ENCODE measurements around the gene RPL39L.

The RPL39L gene

DNA sequence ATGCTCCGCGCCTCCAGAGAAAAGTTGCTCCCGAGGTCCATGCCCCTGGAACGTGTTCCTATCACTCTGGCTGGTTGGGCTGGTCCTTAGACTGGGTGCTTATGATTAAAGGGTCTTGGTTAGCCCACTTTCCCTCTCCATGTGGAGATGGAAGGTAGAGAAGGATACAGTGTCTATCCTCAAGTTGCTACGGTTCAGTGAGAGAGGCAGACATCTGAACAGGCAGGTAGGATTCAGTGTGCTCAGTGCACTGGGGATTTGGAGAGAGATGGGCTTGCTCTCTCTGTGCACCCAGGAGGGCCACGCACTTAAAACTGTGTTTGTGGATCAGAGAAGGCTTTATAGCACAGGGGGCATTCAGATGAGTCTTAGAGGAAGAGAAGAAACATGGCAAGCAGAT is 63.0 kb downstream of the RPL39L start:
- Histone ChIP-seq H2BK15ac (replicated peaks; ENCODE audit: low read depth) (no peak overlapping the region), H3K79me1 (ENCODE audit: low read length) (no peaks in the 10 kb centered on the region), H4K8ac (ENCODE audit: low read depth, low read length) (no peak overlapping the region), H3K4me2 (ENCODE audit: low read length) (no peak overlapping the region), H2BK5ac (ENCODE audit: low read length) (no peak overlapping the region), H3K4me3 (ENCODE audit: low read length) (no peak overlapping the region), H2AK5ac (ENCODE audit: low read length) (no peak overlapping the region), H3K18ac (ENCODE audit: low read length) (no peak overlapping the region), H3K27me3 (ENCODE audit: insufficient read depth, low read length, poor library complexity) (no peaks in the 10 kb centered on the region), H3K4ac (ENCODE audit: low read depth, low read length) (no peak overlapping the region), H3K4me1 (ENCODE audit: control insufficient read depth, low read depth, low read length) (peaks cover 2% of the 10 kb centered on the region), H3K36me3 (ENCODE audit: control insufficient read depth, insufficient read depth, low read length) (peaks cover 2% of the 10 kb centered on the region), H2BK120ac (ENCODE audit: low read depth, low read length) (no peak overlapping the region), H3K56ac (ENCODE audit: low read length) (no peak overlapping the region), H3K23ac (ENCODE audit: low read length) (no peak overlapping the region), H3K9ac (ENCODE audit: low read length) (no peak overlapping the region), H4K5ac (ENCODE audit: low read length) (no peak overlapping the region), H3K79me2 (ENCODE audit: control insufficient read depth, insufficient read depth, low read length) (no peaks in the 10 kb centered on the region), H3K27ac (ENCODE audit: low read depth, low read length) (no peak overlapping the region)
- no CpG with 5 or more reads among the region's 6 CpGs for WGBS (ENCODE audit: extremely low coverage, insufficient coverage, low lambda C conversion rate)
- DNase-seq, result no peak

DNA sequence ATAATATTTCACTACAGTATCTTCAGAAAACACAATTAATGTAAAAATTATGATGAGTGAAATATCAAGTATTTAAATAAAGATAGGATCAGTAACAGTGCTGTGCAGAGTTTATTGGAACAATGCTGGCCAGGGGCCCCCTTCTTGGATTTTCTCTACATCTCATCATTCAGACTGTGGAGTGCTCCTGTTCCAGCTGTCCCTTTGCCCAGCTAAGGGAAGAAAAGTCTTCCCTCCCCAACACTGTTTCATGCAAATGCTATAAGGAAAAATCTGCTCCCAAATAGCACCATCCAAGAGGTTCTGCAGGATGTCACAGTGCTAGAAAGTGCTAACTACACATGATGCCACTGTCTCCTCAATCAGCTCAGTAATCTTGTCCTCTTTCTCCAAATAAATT is 64.5 kb downstream of the RPL39L start:
- H3K18ac ChIP-seq (ENCODE audit: low read length), result no peak overlapping the region

DNA sequence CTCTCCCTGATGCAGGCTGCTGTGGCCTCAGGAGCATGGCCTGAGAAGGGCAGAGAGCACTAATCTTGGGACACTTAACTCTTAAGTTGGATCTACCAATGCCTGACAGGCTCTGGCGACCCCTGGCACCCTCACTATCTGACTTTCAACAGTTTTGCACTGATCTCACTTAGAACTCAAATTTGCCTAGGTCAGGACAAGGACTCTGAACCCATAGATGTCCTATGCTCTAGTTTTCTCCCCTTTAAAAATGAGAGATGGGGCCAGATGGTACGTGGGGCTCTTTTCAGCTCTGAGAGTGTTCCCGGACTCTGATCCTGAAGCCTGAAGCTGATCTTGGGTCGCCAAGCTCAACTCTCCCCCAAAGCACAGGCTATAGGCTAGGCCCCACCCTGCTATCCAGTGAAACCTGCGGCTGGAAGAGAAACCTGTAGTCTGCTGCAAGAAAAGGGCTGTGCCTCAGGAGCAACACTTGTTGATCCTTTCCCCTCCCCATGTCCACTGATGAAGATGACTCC is 65.7 kb downstream of the RPL39L start:
- no peaks in the 10 kb centered on the region for H3K27me3 ChIP-seq (ENCODE audit: insufficient read depth, low read length, poor library complexity)
- no peak overlapping the region for H3K9ac ChIP-seq (ENCODE audit: low read length)
- no peak overlapping the region for H3K56ac ChIP-seq (ENCODE audit: low read length)
- no peak overlapping the region for H2AK5ac ChIP-seq (ENCODE audit: low read length)
- H3K4ac ChIP-seq (ENCODE audit: low read depth, low read length), result no peak overlapping the region
- H3K36me3 ChIP-seq (ENCODE audit: control insufficient read depth, insufficient read depth, low read length), result peaks cover 2% of the 10 kb centered on the region
- H3K4me1 ChIP-seq (ENCODE audit: control insufficient read depth, low read depth, low read length), result peaks cover 2% of the 10 kb centered on the region
- no peak overlapping the region for H2BK15ac ChIP-seq (replicated peaks; ENCODE audit: low read depth)
- H3K4me3 ChIP-seq (ENCODE audit: low read length), result no peak overlapping the region
- no peak overlapping the region for H4K5ac ChIP-seq (ENCODE audit: low read length)
- no peak overlapping the region for H4K8ac ChIP-seq (ENCODE audit: low read depth, low read length)
- no peak overlapping the region for H3K18ac ChIP-seq (ENCODE audit: low read length)
- no peaks in the 10 kb centered on the region for H3K79me2 ChIP-seq (ENCODE audit: control insufficient read depth, insufficient read depth, low read length)
- H3K79me1 ChIP-seq (ENCODE audit: low read length), result no peaks in the 10 kb centered on the region
- no peak for DNase-seq
- H2BK5ac ChIP-seq (ENCODE audit: low read length), result no peak overlapping the region
- H3K4me2 ChIP-seq (ENCODE audit: low read length), result no peak overlapping the region
- H3K23ac ChIP-seq (ENCODE audit: low read length), result no peak overlapping the region
- H3K27ac ChIP-seq (ENCODE audit: low read depth, low read length), result no peak overlapping the region
- no peak overlapping the region for H2BK120ac ChIP-seq (ENCODE audit: low read depth, low read length)
- no CpG with 5 or more reads among the region's 5 CpGs for WGBS (ENCODE audit: extremely low coverage, insufficient coverage, low lambda C conversion rate)

More for the DNA sequence above, 64.5 kb downstream of the RPL39L start:
- H3K4me3 ChIP-seq (ENCODE audit: low read length), result no peak overlapping the region
- H3K79me1 ChIP-seq (ENCODE audit: low read length), result no peaks in the 10 kb centered on the region
- H2AK5ac ChIP-seq (ENCODE audit: low read length), result no peak overlapping the region
- no peak for DNase-seq
- H4K5ac ChIP-seq (ENCODE audit: low read length), result no peak overlapping the region
- no peak overlapping the region for H2BK120ac ChIP-seq (ENCODE audit: low read depth, low read length)
- no peak overlapping the region for H3K23ac ChIP-seq (ENCODE audit: low read length)
- no peak overlapping the region for H2BK15ac ChIP-seq (replicated peaks; ENCODE audit: low read depth)
- H3K9ac ChIP-seq (ENCODE audit: low read length), result no peak overlapping the region
- H3K4ac ChIP-seq (ENCODE audit: low read depth, low read length), result no peak overlapping the region
- no peak overlapping the region for H3K4me2 ChIP-seq (ENCODE audit: low read length)
- no peak overlapping the region for H3K27ac ChIP-seq (ENCODE audit: low read depth, low read length)
- no peaks in the 10 kb centered on the region for H3K27me3 ChIP-seq (ENCODE audit: insufficient read depth, low read length, poor library complexity)
- no peaks in the 10 kb centered on the region for H3K79me2 ChIP-seq (ENCODE audit: control insufficient read depth, insufficient read depth, low read length)
- H2BK5ac ChIP-seq (ENCODE audit: low read length), result no peak overlapping the region
- no peak overlapping the region for H4K8ac ChIP-seq (ENCODE audit: low read depth, low read length)
- H3K4me1 ChIP-seq (ENCODE audit: control insufficient read depth, low read depth, low read length), result peaks cover 2% of the 10 kb centered on the region
- peaks cover 2% of the 10 kb centered on the region for H3K36me3 ChIP-seq (ENCODE audit: control insufficient read depth, insufficient read depth, low read length)
- no peak overlapping the region for H3K56ac ChIP-seq (ENCODE audit: low read length)

DNA sequence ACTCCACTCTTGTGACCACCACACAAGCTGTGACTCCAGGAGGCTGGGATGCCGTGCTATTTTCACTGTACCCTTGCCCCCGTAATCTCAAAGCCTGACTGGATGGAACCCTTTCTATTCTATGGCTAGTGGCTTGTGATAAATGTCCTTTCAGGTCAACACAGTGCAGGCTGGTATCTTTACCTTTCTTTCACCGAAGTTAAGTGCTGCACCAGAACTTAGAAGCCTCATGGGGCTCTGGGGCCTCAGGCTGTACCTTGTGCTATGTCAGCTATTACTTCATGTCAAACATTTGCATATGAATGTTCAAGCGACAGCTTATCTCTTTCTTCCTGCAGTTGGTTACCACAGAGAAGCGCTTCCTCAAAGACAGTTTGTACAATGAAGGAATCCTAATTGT is 66.8 kb downstream of the RPL39L start:
- no peaks in the 10 kb centered on the region for H3K79me1 ChIP-seq (ENCODE audit: low read length)
- H3K18ac ChIP-seq (ENCODE audit: low read length), result no peak overlapping the region
- no peak overlapping the region for H2BK5ac ChIP-seq (ENCODE audit: low read length)
- H4K5ac ChIP-seq (ENCODE audit: low read length), result no peak overlapping the region
- no peak overlapping the region for H3K4me3 ChIP-seq (ENCODE audit: low read length)
- no peak overlapping the region for H2BK15ac ChIP-seq (replicated peaks; ENCODE audit: low read depth)
- no peak overlapping the region for H3K23ac ChIP-seq (ENCODE audit: low read length)
- no peak overlapping the region for H3K27ac ChIP-seq (ENCODE audit: low read depth, low read length)
- H3K27me3 ChIP-seq (ENCODE audit: insufficient read depth, low read length, poor library complexity), result no peaks in the 10 kb centered on the region
- H2BK120ac ChIP-seq (ENCODE audit: low read depth, low read length), result no peak overlapping the region
- H4K8ac ChIP-seq (ENCODE audit: low read depth, low read length), result no peak overlapping the region
- DNase-seq, result peak; percentile 65
- no peak overlapping the region for H3K4me2 ChIP-seq (ENCODE audit: low read length)
- no peak overlapping the region for H2AK5ac ChIP-seq (ENCODE audit: low read length)
- H3K4me1 ChIP-seq (ENCODE audit: control insufficient read depth, low read depth, low read length), result peaks cover 2% of the 10 kb centered on the region
- H3K4ac ChIP-seq (ENCODE audit: low read depth, low read length), result no peak overlapping the region
- no peak overlapping the region for H3K56ac ChIP-seq (ENCODE audit: low read length)
- WGBS (ENCODE audit: extremely low coverage, insufficient coverage, low lambda C conversion rate), result no CpG with 5 or more reads among the region's 5 CpGs
- H3K36me3 ChIP-seq (ENCODE audit: control insufficient read depth, insufficient read depth, low read length), result peaks cover 2% of the 10 kb centered on the region
- H3K79me2 ChIP-seq (ENCODE audit: control insufficient read depth, insufficient read depth, low read length), result no peaks in the 10 kb centered on the region
- no peak overlapping the region for H3K9ac ChIP-seq (ENCODE audit: low read length)

DNA sequence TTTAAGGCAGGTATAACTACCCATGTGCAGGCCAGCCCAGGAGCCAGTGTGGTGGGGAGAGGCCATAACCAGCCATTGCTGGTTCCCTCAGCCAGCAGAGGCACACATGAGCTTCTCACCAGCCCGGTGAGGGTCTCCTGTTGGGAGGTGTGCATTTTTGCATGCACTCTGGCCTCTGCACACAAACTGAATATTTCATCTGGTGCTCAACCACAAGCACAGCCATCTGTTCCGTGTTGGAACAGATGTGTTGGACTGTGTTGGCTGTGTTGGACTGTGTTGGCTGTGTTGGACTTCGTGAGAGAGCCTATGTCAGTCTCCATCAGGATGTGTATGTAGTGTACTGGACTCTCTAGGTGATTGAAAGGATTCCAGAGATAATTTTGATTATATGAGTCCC is 67.2 kb downstream of the RPL39L start:
- Histone ChIP-seq H3K4ac (ENCODE audit: low read depth, low read length) (no peak overlapping the region), H2BK5ac (ENCODE audit: low read length) (no peak overlapping the region), H3K79me1 (ENCODE audit: low read length) (no peaks in the 10 kb centered on the region), H4K5ac (ENCODE audit: low read length) (no peak overlapping the region), H3K36me3 (ENCODE audit: control insufficient read depth, insufficient read depth, low read length) (peaks cover 2% of the 10 kb centered on the region), H3K4me3 (ENCODE audit: low read length) (no peak overlapping the region), H3K18ac (ENCODE audit: low read length) (no peak overlapping the region), H3K4me2 (ENCODE audit: low read length) (no peak overlapping the region), H3K23ac (ENCODE audit: low read length) (no peak overlapping the region), H3K79me2 (ENCODE audit: control insufficient read depth, insufficient read depth, low read length) (no peaks in the 10 kb centered on the region), H3K27me3 (ENCODE audit: insufficient read depth, low read length, poor library complexity) (no peaks in the 10 kb centered on the region), H2BK120ac (ENCODE audit: low read depth, low read length) (no peak overlapping the region), H2BK15ac (replicated peaks; ENCODE audit: low read depth) (no peak overlapping the region), H3K4me1 (ENCODE audit: control insufficient read depth, low read depth, low read length) (peaks cover 2% of the 10 kb centered on the region), H3K27ac (ENCODE audit: low read depth, low read length) (no peak overlapping the region), H4K8ac (ENCODE audit: low read depth, low read length) (no peak overlapping the region), H3K9ac (ENCODE audit: low read length) (no peak overlapping the region), H3K56ac (ENCODE audit: low read length) (no peak overlapping the region), H2AK5ac (ENCODE audit: low read length) (no peak overlapping the region)
- DNase-seq, result no peak
- no CpG with 5 or more reads among the region's 3 CpGs for WGBS (ENCODE audit: extremely low coverage, insufficient coverage, low lambda C conversion rate)
